NCI-H187 treated with DMSO at 0.1 percent for 48 hours (cell line): ENCODE measurements around the gene TPST1.
"Not testable (repeated sequence)": the region's sequence is repeated elsewhere in the genome, so short reads cannot be mapped to it uniquely, and the experiment has no call there.

Experiments
- DNase-seq: peaks from one replicate; lab custom pipeline; 2025; lab: John Stamatoyannopoulos, UW

Gene TPST1

DNA sequence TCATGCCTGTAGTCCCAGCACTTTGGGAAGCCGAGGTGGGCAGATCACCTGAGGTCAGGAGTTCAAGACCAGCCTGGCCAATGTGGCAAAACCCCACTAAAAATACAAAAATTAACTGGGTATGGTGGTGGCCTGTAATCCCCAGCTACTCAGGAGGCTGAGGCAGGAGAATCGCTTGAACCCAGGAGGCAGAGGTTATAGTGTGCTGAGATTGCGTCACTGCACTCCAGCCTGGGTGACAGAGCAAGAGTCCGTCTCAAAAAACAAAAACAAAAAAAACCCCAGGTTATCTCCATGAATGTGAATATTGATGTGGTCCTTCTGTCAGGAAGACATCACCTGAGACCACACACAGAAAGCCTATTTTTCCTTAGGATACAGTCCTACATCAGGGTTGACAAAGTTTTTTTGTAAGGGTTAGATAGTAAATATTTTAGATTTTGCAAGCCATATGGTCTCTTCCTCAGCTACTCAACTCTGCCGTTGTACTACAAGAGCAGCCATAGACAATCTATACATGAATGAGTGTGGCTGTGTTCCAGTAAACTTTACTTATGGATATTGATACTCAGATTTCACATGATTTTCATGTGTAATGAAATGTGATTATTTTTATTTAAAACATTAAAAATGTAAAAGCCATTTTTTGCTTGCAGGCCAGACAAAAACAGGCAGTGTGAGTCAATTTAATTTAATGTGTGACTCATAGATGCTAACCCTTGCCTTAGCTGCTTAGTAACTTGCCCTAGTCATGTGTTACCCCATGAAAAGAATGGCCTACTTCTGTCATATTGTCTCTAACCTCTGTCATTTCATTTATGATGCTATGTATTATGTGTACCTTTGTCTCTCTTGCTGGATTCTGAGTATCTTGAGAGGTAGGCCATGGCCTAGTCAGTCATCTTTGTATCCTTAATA is 78.1 kb downstream of the TPST1 start:
- DNase-seq, result no peak

DNA sequence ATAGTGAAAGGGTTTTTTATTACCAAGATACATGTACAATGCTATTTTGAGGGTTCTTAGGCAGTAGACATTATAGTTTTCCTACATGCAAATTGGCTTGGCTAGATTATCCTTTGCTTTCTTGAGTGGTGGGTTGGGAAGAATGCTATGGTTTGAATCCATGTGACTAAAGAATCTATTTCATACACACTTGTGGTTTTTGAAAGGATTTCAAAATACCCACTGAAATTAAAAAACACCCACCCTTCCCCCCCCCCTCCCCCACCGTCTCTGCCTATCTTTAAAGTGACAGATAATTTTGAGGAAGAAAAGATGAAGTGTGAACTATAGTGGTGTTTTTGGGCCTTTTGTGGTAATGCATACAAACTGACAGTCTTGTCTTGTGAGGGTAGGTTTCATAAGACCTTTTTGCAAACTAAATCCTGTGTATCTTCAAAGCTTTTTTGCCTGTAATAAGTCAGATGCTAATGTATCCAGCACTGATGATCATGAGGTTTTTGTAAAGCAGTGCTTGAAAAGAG is 90.9 kb downstream of the TPST1 start:
- DNase-seq, result no peak

DNA sequence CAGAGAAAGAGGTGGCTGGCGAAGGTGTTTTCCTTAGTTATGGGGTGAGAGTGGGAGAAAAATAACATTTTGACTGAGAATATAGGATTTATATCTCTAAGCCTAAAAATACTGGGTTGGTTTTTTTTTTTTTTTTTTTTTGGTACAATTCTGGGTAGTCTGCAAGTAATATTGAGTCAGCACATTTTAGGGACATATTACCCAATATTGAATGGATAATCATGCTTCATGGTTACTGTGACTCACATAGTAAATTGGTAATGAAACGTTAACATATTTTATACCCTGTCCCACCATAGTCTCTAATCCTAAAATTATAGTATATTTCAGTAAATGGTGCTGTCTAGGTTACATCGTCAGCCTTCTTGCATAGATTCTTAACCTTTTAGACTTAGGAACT is 91.4 kb downstream of the TPST1 start:
- no peak for DNase-seq

DNA sequence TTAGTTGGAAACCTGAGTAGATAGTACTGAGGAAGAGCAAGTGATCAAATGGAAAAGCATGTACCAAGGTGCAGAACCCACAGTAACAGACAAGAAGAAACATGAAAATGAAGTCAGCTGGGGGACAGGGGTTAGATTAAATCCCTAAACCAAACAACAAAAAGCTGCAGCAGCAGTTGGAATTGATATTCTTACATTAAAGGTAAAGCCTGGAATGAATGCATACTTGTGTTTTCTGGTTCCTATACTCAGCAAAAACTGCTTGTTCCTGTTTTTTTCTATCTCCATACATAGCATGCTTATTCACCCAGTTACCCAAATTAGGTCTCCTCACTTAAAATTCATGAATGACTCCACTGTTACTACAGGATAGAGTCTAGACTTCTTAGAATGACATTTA is 92.4 kb downstream of the TPST1 start:
- no peak for DNase-seq

- DNase-seq, result no peak
Observed at GRCh38 chr7:66301249-66301648, 96.1 kb downstream of the TPST1 start.

DNA sequence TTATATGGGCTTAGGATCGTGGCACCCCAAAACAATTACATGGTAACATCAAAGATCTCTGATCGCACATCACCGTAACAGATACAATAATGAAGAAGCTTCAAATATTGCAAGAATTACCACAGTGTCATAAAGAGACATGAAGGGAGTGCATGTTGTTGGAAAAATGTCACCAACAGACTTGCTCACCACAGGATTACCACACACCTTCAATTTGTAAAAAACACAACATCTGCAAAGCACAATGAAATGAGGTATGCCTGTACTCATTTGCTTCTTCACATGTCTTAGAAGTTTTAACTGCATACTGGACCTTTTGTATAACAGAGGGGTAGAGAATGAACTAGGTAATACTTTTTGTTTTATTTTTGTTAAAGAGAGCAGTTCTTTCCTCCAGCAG is 96.6 kb downstream of the TPST1 start:
- DNase-seq, result no peak

DNA sequence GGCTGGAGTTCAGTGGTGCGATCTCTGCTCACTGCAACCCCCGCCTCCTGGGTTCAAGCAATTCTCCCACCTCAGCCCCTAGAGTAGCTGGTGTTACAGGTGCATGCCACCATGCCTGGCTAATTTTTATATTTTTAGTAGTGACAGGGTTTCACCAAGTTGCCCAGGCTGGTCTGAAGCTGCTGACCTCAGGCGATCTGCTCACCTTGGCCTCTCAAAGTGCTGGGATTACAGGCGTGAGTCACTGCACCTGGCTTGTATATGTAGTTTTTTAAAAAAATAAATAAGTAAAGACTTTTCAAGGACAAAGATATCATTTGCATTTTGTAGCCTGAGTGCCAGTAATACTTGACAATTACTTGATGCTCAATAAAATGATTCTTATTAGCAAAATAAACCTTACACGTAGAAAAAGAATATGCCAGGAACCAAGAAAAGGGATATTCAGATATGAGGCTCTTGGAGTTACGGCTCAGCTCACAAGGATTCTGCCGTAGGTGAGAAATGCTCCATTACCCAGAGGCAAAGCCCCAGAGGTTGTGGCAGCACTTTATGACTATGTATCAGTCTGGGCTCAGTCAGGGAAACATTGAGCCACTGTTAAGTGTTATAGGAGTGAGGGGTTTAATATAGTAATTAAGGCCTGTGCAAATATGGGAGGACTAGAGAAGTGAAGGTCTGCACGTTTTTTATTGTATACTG is 98.5 kb downstream of the TPST1 start:
- no peak for DNase-seq

- no peak for DNase-seq
Observed at GRCh38 chr7:66304536-66304935, 99.4 kb downstream of the TPST1 start.

DNA sequence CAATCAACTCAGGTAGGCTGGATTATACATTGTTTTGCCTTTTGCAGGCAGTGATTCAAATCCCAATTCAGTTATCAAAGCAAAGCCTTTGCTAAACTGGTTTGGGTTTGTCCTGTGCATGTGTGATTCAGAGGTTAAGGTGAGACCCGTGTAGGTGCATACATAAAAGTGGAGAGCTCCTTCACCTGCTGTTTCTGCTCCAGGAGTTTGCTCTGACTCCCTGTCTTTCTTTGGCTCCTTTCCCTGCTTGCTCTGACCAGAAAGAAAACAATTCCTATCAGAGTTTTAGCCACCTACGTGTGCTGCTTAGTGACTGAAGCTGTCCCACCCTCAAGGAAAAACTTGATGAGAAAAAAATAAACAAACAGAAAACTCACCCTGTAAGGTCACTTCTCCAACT is 101.1 kb downstream of the TPST1 start:
- no peak for DNase-seq

DNA sequence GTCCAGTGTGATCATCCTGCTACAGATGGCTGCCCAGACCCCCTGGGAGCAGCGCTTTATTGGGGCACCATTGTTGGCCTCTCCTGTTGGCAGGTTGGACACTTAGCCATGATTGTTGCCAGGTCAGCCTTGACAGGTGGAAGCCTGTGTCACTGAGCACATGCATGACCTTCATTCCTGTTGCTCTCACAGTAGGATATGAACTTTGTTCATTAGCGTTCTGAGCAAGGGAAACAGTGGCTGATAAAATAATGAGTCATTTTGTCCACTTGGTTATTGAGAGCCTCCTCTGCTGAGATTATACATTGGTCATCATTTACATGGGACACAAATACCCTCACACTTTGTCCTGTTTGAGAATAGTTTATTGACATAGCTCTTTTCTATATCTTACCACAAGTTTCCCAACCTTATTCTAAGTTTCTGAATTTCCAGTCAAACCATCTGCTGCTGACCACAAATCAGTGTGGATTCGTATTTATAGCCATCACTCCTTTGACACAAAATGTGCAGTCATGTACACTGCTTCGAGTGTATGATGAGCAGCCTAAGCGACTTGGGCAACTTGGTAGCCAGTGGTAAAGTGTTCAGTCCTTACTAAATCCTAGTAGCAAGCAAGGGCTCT is 102.6 kb downstream of the TPST1 start:
- DNase-seq, result no peak

DNA sequence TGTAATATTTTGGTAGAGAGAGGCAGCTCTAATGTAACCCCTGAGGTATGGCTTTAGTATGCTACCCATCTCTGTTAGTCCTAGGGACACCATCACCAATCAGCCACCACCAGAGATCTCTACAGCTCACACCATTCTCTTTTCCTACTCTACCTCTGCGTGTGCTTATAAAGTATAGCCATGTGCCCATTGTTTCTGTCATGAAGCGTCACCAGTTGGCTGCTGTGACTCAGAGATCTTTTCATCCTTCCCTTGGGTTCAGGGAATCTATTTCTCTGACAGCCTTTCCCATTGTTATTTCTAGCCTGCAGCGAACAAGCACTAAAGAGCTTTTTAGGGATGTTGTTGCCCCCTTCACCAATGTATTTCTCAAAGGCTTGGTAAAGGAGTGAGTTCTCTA is 103.3 kb downstream of the TPST1 start:
- DNase-seq, result no peak

GRCh38 chr7:66310620-66311019 is 105.5 kb downstream of the TPST1 start:
- DNase-seq, result no peak

GRCh38 chr7:66313886-66314568 is 108.9 kb downstream of the TPST1 start:
- DNase-seq, result no peak

GRCh38 chr7:66315192-66315591 is 110.1 kb downstream of the TPST1 start:
- no peak for DNase-seq

GRCh38 chr7:66319407-66319979 is 114.4 kb downstream of the TPST1 start:
- DNase-seq, result no peak

DNA sequence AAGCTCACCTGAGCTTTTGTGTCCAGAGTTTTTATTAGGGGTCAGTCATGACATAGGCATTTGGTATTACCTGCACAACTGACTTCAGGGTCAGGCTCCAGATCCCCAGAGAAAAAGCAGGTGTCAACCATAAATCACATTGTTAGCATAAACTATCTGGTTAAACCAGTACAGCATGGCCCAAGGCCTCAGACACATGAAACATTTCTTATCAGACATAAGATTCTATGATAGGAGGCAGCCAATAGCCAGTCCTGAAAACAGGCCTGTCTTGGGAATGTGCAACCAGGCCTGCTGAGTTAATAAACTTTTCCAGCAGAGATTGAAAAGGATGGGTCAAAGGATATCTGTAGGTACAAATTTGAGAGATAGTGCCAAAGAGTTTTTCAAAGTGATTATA is 116.1 kb downstream of the TPST1 start:
- no peak for DNase-seq

DNA sequence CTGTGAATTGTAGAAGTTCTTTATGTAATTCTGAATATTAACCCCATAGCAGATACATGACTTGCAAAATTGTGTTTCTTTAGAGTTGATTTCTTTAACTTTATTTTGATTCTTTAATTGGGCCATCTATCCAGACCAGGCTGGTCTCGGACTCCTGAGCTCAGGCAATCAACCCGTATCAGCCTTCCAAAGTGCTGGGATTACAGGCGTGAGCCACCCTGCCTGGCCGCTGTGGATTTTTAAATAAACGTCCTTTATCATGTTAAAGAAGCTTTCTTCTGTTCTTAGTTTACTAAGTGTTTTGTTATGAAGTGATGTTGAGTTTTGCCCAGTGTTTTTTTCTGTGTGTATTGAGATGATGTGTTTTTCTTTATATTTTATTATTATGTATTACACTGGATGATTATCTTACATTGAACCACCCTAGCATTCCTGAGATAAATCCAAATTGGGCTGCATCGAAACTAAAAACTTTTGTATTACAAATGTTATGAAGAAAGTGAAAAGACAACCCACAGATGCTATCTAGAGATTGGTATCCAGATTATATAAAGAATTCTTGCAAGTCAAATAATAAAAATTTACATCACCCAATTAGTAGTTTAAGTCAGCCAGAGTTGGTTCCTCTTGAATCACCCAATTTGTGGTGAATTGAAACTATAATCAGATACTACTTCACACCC is 118.1 kb downstream of the TPST1 start:
- DNase-seq, result no peak

DNA sequence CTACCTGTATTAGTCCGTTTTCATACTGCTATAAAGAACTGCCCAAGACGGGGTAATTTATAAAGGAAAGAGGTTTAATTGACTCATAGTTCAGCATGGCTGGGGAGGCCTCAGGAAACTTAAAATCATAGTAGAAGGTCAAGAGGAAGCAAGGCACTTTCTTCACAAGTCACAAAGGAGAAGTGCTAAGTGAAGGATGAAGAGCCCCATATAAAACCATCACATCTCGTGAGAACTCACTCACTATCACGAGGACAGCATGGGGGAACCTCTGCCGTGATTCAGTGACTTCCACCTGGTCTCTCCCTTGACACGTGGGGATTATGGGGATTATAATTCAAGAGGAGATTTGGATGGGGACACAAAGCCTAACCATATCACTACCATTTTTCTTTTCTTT is 119.9 kb downstream of the TPST1 start:
- not testable (repeated sequence) for DNase-seq

GRCh38 chr7:66326501-66327215 is 121.5 kb downstream of the TPST1 start:
- no peak for DNase-seq

- DNase-seq, result no peak
Observed at GRCh38 chr7:66330961-66331360, 125.8 kb downstream of the TPST1 start.

GRCh38 chr7:66331883-66332282 is 126.7 kb downstream of the TPST1 start:
- no peak for DNase-seq
